HL-60 (cell line): Measurements from ENCODE around the gene RGS11.

Experiments used
- DNase-seq, 2 experiments: peaks; one replicate each; pipeline ENCODE4 v3.0.0-alpha.2; 2010 to 2020; ENCODE audit warnings: low read depth in 1 of 2, low spot score in 1 of 2
- H3K27ac ChIP-seq: fragments of 250-450 bp; sonication (Bioruptor Pico); replicated peaks from 2 replicates; pipeline ENCODE4 v1.5.1; 2020; ENCODE audit warnings: mild to moderate bottlenecking, moderate library complexity
- H3K27me3 ChIP-seq: fragments of 250-450 bp; sonication (Bioruptor Pico); 2 replicates; pipeline ENCODE4 v1.5.1; 2021; ENCODE audit warnings: mild to moderate bottlenecking, moderate library complexity; ENCODE audit not compliant: insufficient read depth, poor library complexity, severe bottlenecking
- H3K4me3 ChIP-seq: replicated peaks from 2 replicates; pipeline ENCODE4 v1.5.1; 2011; ENCODE audit warnings: mild to moderate bottlenecking, control low read depth, low read length; ENCODE audit not compliant: insufficient read depth
- GABPA ChIP-seq: IDR thresholded peaks from 2 replicates; pipeline ENCODE4 v1.6.1; 2012; ENCODE audit warnings: low read depth
- POLR2AphosphoS5 ChIP-seq: IDR thresholded peaks from 2 replicates; pipeline ENCODE4 v1.6.1; 2012; ENCODE audit warnings: low read depth
- REST ChIP-seq: IDR thresholded peaks from 2 replicates; pipeline ENCODE4 v1.6.1; 2012; ENCODE audit warnings: low read depth; ENCODE audit not compliant: insufficient replicate concordance
- SPI1 ChIP-seq: IDR thresholded peaks from 2 replicates; pipeline ENCODE4 v1.6.1; 2012; ENCODE audit warnings: low read depth, mild to moderate bottlenecking, borderline replicate concordance
- TF ChIP-seq, protein P1 (sequence below): IDR thresholded peaks from one replicate; pipeline ENCODE4 v1.5.1; 2011; ENCODE audit warnings: low read length, control low read depth, inconsistent platforms; ENCODE audit not compliant: insufficient read depth

RGS11 gene

GRCh38 chr16:280991-281659 lies 5.4 kb upstream of the RGS11 start:
- TF ChIP-seq GABPA: no peak
- no peak for TF ChIP-seq POLR2AphosphoS5
- TF ChIP-seq REST: no peak
- TF ChIP-seq, protein P1, sequence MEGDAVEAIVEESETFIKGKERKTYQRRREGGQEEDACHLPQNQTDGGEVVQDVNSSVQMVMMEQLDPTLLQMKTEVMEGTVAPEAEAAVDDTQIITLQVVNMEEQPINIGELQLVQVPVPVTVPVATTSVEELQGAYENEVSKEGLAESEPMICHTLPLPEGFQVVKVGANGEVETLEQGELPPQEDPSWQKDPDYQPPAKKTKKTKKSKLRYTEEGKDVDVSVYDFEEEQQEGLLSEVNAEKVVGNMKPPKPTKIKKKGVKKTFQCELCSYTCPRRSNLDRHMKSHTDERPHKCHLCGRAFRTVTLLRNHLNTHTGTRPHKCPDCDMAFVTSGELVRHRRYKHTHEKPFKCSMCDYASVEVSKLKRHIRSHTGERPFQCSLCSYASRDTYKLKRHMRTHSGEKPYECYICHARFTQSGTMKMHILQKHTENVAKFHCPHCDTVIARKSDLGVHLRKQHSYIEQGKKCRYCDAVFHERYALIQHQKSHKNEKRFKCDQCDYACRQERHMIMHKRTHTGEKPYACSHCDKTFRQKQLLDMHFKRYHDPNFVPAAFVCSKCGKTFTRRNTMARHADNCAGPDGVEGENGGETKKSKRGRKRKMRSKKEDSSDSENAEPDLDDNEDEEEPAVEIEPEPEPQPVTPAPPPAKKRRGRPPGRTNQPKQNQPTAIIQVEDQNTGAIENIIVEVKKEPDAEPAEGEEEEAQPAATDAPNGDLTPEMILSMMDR: no peak
- TF ChIP-seq SPI1: no peak
- DNase-seq: no peak
- H3K27ac ChIP-seq: no peak overlapping the region
- peaks cover 27% of the 10 kb centered on the region for H3K27me3 ChIP-seq
- H3K4me3 ChIP-seq: no peak overlapping the region

DNA sequence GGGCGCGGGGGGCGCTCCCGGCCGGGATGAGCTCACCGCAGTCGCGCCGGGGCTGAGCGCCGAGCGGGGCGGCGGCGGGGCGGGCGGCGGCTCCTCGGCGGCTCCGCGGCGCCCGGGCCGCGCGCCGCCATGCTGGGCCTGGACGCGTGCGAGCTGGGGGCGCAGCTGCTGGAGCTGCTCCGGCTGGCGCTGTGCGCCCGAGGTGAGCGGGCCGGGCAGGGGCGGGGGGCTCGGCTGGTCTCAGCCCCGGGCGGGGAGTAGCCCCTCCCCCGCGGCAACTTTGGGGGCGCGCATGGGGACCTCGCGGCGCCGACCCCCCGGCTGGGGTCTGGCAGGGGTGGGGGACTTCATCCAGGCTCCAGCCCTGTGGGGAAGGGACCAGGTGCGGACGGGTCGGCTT lies 4.8 kb upstream of the RGS11 start, which contains the start of gene ARHGDIG:
Gene ARHGDIG (plus strand): TSS at position 40 of the 400 bp plus-strand sequence. CDS start 90 bp downstream, at position 130.
- no peak for DNase-seq
- H3K4me3 ChIP-seq: no peak within 1 kb of the TSS
- H3K27me3 ChIP-seq: peaks cover 27% of the 10 kb centered on the region
- H3K27ac ChIP-seq: no peak within 1 kb of the TSS
- TF ChIP-seq SPI1 (no peak), GABPA (no peak), POLR2AphosphoS5 (no peak), REST (no peak)
- TF ChIP-seq, protein P1: no peak

DNA sequence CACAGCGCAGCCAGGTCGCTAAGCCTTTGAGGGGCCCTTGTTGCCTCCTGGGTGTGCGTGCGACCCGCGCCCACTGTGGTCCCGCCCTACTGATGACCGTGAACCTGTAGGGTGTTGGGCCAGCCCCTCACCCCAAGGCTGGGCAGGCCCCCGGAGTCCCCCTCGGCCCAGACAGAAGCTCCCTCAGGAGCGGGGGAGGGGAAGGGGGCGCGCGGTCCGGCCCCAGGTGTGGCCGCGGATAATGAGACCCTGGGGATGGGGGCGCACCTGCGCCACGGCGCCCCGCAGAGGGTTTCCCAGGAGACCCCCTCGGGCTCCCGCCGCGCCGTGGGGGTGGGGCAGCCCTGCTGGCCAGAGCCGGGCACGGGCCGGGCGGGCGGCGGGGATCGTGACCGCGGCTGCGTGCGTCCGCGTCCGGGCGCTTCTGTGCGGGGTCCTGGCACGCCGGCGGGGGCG lies 4.3 kb upstream of the RGS11 start:
- no peak for TF ChIP-seq POLR2AphosphoS5
- no peak for TF ChIP-seq GABPA
- no peak for TF ChIP-seq SPI1
- TF ChIP-seq REST: no peak
- TF ChIP-seq, protein P1: no peak
- no peak for DNase-seq
- Histone ChIP-seq H3K4me3 (no peak overlapping the region), H3K27me3 (peaks cover 30% of the 10 kb centered on the region), H3K27ac (no peak overlapping the region)
